B cell (primary cell): Measurements from ENCODE around the gene STN1. TPM values are rescaled to one million over a fixed set of nuclear protein-coding genes. Genes with fewer than 3 reads are reported as not detected.

Experiments
- ATAC-seq: fragments of 200-7000 bp; cut with Tn5 transposase; one replicate; pipeline ENCODE4 v1.10.0; 2021; ENCODE audit warnings: low read depth, mild to moderate bottlenecking, moderate number of reproducible peaks, moderate library complexity
- CTCF ChIA-PET: fragments of 350-600 bp; sonication (Branson Sonifier 250); formaldehyde crosslinking; loops from one replicate; lab custom pipeline; 2021; ENCODE audit warnings: antibody characterized with exemption, inconsistent platforms; lab: Charles Lee
- POLR2A ChIA-PET: fragments of 350-600 bp; sonication (Branson Sonifier 250); formaldehyde crosslinking; loops from one replicate; lab custom pipeline; 2021; ENCODE audit warnings: antibody characterized with exemption; lab: Charles Lee
- DNase-seq: peaks from one replicate; pipeline ENCODE4 v3.0.0; 2013
- H2AFZ ChIP-seq: 2 replicates; pipeline ENCODE4 v1.6.1; 2012; ENCODE audit warnings: mild to moderate bottlenecking, low read depth, low read length; ENCODE audit not compliant: insufficient read depth, poor library complexity, severe bottlenecking
- H3K27ac ChIP-seq, 2 donors: 1 replicate in 1 of 2; 2 replicates in 1 of 2; pipeline ENCODE4 v1.5.1; 2012 to 2013; ENCODE audit warnings: low read length in 2 of 2, mild to moderate bottlenecking in 2 of 2, moderate library complexity in 1 of 2
- H3K27me3 ChIP-seq, 4 experiments: fragments of 200-600 bp in 1 of 4; sonication (generic) in 1 of 4; replicated peaks in 1 of 4; 1 replicate in 2 of 4; 2 replicates in 2 of 4; pipeline versions ENCODE4 v1.6.1 to v1.7.0; 2013 to 2016; ENCODE audit warnings: low read length in 3 of 4, mild to moderate bottlenecking in 2 of 4, mixed read lengths in 1 of 4, moderate library complexity in 1 of 4; ENCODE audit not compliant: insufficient read depth in 4 of 4, control insufficient read depth in 3 of 4; ENCODE audit errors: control extremely low read depth in 1 of 4
- H3K36me3 ChIP-seq, 2 experiments: replicated peaks in 1 of 2; 1 replicate in 1 of 2; 2 replicates in 1 of 2; pipeline versions ENCODE4 v1.6.1 to v1.7.1; 2013; ENCODE audit warnings: low read length in 1 of 2; ENCODE audit not compliant: insufficient read depth in 2 of 2, control insufficient read depth in 1 of 2; ENCODE audit errors: control extremely low read depth in 1 of 2, extremely low read depth in 1 of 2
- H3K4me1 ChIP-seq, 2 donors: fragments of 200-600 bp in 1 of 2; sonication (generic) in 1 of 2; 1 replicate in 1 of 2; 2 replicates in 1 of 2; pipeline versions ENCODE4 v1.5.1 to v1.6.1; 2013 to 2017; ENCODE audit warnings: low read length in 2 of 2; ENCODE audit not compliant: control insufficient read depth in 2 of 2, insufficient read depth in 2 of 2
- H3K4me2 ChIP-seq: replicated peaks from 2 replicates; pipeline ENCODE3; 2012; ENCODE audit warnings: mild to moderate bottlenecking, low read depth, low read length; ENCODE audit not compliant: poor library complexity, severe bottlenecking
- H3K4me3 ChIP-seq, 5 experiments: fragments of 200-600 bp in 1 of 5; sonication (generic) in 1 of 5; 1 replicate in 3 of 5; 2 replicates in 2 of 5; pipeline versions ENCODE4 v1.5.1 to v1.7.0; 2011 to 2016; ENCODE audit warnings: low read length in 4 of 5, mild to moderate bottlenecking in 4 of 5, low read depth in 2 of 5, control low read depth in 1 of 5, moderate library complexity in 1 of 5; ENCODE audit not compliant: insufficient read depth in 1 of 5; ENCODE audit errors: control extremely low read depth in 1 of 5, extremely low read depth in 1 of 5
- H3K79me2 ChIP-seq: fragments of 200-600 bp; sonication (generic); one replicate; pipeline ENCODE4 v1.6.0; 2016; ENCODE audit warnings: low read length; ENCODE audit not compliant: control insufficient read depth, insufficient read depth
- H3K9ac ChIP-seq: fragments of 200-600 bp; sonication (generic); 2 replicates; pipeline ENCODE4 v1.6.1; 2017; ENCODE audit warnings: mild to moderate bottlenecking, low read length, moderate library complexity
- H3K9me3 ChIP-seq, 3 donors: one replicate each; pipeline versions ENCODE4 v1.6.1 to v1.7.1; 2013; ENCODE audit warnings: low read length in 2 of 3; ENCODE audit not compliant: control insufficient read depth in 2 of 3, insufficient read depth in 1 of 3; ENCODE audit errors: control extremely low read depth in 1 of 3
- H4K20me1 ChIP-seq: 2 replicates; pipeline ENCODE4 v1.6.0; 2012; ENCODE audit warnings: mild to moderate bottlenecking, low read length; ENCODE audit not compliant: insufficient read depth, control insufficient read depth, poor library complexity, severe bottlenecking
- H3K27ac Mint-ChIP-seq: one replicate; pipeline ENCODE4 v1.8.0; 2021; ENCODE audit warnings: mixed read lengths
- H3K27me3 Mint-ChIP-seq: one replicate; pipeline ENCODE4 v1.8.0; 2021; ENCODE audit warnings: mixed read lengths
- H3K4me1 Mint-ChIP-seq: one replicate; pipeline ENCODE4 v1.8.0; 2021; ENCODE audit warnings: mixed read lengths
- H3K4me3 Mint-ChIP-seq: one replicate; pipeline ENCODE4 v1.8.0; 2021; ENCODE audit warnings: mixed read lengths
- H3K9me3 Mint-ChIP-seq: one replicate; pipeline ENCODE4 v1.8.0; 2022; ENCODE audit warnings: mixed read lengths; ENCODE audit not compliant: insufficient read depth
- CTCF ChIP-seq: fragments of 200-600 bp; IDR thresholded peaks from one replicate; pipeline ENCODE4 v1.8.0; 2022; ENCODE audit warnings: antibody characterized with exemption, mild to moderate bottlenecking
- EZH2 ChIP-seq: IDR thresholded peaks from 2 replicates; pipeline ENCODE4 v1.6.1; 2012; ENCODE audit warnings: borderline replicate concordance, low read depth, mild to moderate bottlenecking, moderate library complexity, low read length; ENCODE audit not compliant: insufficient read depth, poor library complexity, severe bottlenecking
- WGBS: methylation state at CpG from one replicate; pipeline ENCODE4 v1.1.5; 2013; ENCODE audit warnings: missing lambda C conversion rate; ENCODE audit not compliant: insufficient coverage; 5-methylcytosine and 5-hydroxymethylcytosine counted together
- intact Hi-C: fragments of 100-400 bp; cut with micrococcal nuclease; formaldehyde crosslinking; loops from one replicate; pipeline ENCODE4 v1.10.0; 2022
- polyA plus RNA-seq: library from polyadenylated mRNA; depleted of rRNA; stranded (reverse); fragments of >200 nt; gene quantifications from 2 replicates; pipeline ENCODE4 v1.2.3, GENCODE V29; 2012
- total RNA-seq, 2 donors: library from RNA; stranded (reverse); fragments of 120-200 nt in 1 of 2; gene quantifications; 1 replicate in 1 of 2; 2 replicates in 1 of 2; pipeline versions ENCODE4 v1.2.3 to v1.2.4, GENCODE V29; 2013 to 2022

STN1 gene
- total and polyA plus RNA-seq, 2 donors (not counting 1 experiment from before 2014, with no cell fraction given) = 16.3 to 24.5 TPM

GRCh38 chr10:103931603-103932002 is 13.6 kb upstream of the STN1 start:
- Histone ChIP-seq H3K9me3 (no peaks in the 10 kb centered on the region), H3K36me3 (no peaks in the 10 kb centered on the region), H3K79me2 (no peaks in the 10 kb centered on the region), H3K4me1 (no peaks in the 10 kb centered on the region), H3K27ac (no peak overlapping the region), H3K4me2 (no peak overlapping the region), H3K27me3 (no peaks in the 10 kb centered on the region), H3K9ac (no peak overlapping the region), H2AFZ (no peak overlapping the region), H4K20me1 (no peaks in the 10 kb centered on the region), H3K4me3 (no peak overlapping the region)
- TF ChIP-seq CTCF (no peak), EZH2 (no peak)
- WGBS = 100% methylated on average over 2 of the region's 2 CpGs
- intact Hi-C loops = no loop called here
- ChIA-PET CTCF (no interaction called here), POLR2A (no interaction called here)
- H3K27ac Mint-ChIP-seq = no peak overlapping the region
- no peak overlapping the region for H3K4me3 Mint-ChIP-seq
- ATAC-seq = no peak
- H3K4me1 Mint-ChIP-seq = no peaks in the 10 kb centered on the region
- H3K9me3 Mint-ChIP-seq = no peaks in the 10 kb centered on the region
- no peak for DNase-seq
- no peaks in the 10 kb centered on the region for H3K27me3 Mint-ChIP-seq

GRCh38 chr10:103930881-103931280 is 12.9 kb upstream of the STN1 start:
- no peaks in the 10 kb centered on the region for H3K79me2 ChIP-seq
- no peak for ATAC-seq
- CTCF ChIA-PET = no interaction called here
- TF ChIP-seq EZH2 (no peak), CTCF (no peak)
- Mint-ChIP-seq H3K4me1 (no peaks in the 10 kb centered on the region), H3K4me3 (no peak overlapping the region), H3K9me3 (no peaks in the 10 kb centered on the region), H3K27ac (no peak overlapping the region), H3K27me3 (no peaks in the 10 kb centered on the region)
- H3K9ac ChIP-seq = no peak overlapping the region
- no peaks in the 10 kb centered on the region for H3K4me1 ChIP-seq
- WGBS = no CpG with 5 or more reads among the region's 6 CpGs
- H2AFZ ChIP-seq = no peak overlapping the region
- DNase-seq = no peak
- H3K27me3 ChIP-seq = no peaks in the 10 kb centered on the region
- no peak overlapping the region for H3K4me2 ChIP-seq
- no peaks in the 10 kb centered on the region for H3K9me3 ChIP-seq
- H3K27ac ChIP-seq = no peak overlapping the region
- intact Hi-C loops = no loop called here
- no peaks in the 10 kb centered on the region for H3K36me3 ChIP-seq
- H3K4me3 ChIP-seq = no peak overlapping the region
- POLR2A ChIA-PET = no interaction called here
- no peaks in the 10 kb centered on the region for H4K20me1 ChIP-seq
